Astrocyte (in vitro differentiated cells and primary cell): ENCODE data around the gene CRYBB1. TPM values are rescaled to one million over a fixed set of nuclear protein-coding genes. Genes with fewer than 3 reads are reported as not detected.

ENCODE experiments used
- DNase-seq: peaks from one replicate; pipeline ENCODE4 v3.0.0-alpha.2; 2010; ENCODE audit warnings: low read depth
- FAIRE-seq: peaks from 2 replicates; lab custom pipeline; 2011; peaks lifted over from hg19 to GRCh38; lab: Jason Lieb, UNC
- H2AFZ ChIP-seq: 2 replicates; pipeline ENCODE4 v1.6.0; 2012; ENCODE audit warnings: low read depth, low read length, inconsistent platforms
- H3K27ac ChIP-seq: 2 replicates; pipeline ENCODE4 v1.5.1; 2011; ENCODE audit warnings: low read depth, low read length, inconsistent platforms
- H3K27me3 ChIP-seq: 2 replicates; pipeline ENCODE4 v1.6.0; 2011; ENCODE audit warnings: low read length, inconsistent platforms; ENCODE audit not compliant: insufficient read depth
- H3K36me3 ChIP-seq: 2 replicates; pipeline ENCODE4 v1.5.1; 2011; ENCODE audit warnings: low read length, inconsistent platforms; ENCODE audit not compliant: insufficient read depth
- H3K4me1 ChIP-seq: 2 replicates; pipeline ENCODE4 v1.5.1; 2011; ENCODE audit warnings: low read length, inconsistent platforms; ENCODE audit not compliant: insufficient read depth
- H3K4me2 ChIP-seq: 2 replicates; pipeline ENCODE4 v1.6.0; 2012; ENCODE audit warnings: low read length, inconsistent platforms
- H3K4me3 ChIP-seq: 2 replicates; pipeline ENCODE4 v1.5.1; 2011; ENCODE audit warnings: low read depth, mild to moderate bottlenecking, low read length, inconsistent platforms; ENCODE audit not compliant: insufficient read depth
- H3K79me2 ChIP-seq: 2 replicates; pipeline ENCODE4 v1.6.0; 2012; ENCODE audit warnings: mild to moderate bottlenecking, low read length, inconsistent platforms; ENCODE audit not compliant: insufficient read depth
- H3K9ac ChIP-seq: 2 replicates; pipeline ENCODE4 v1.6.0; 2012; ENCODE audit warnings: mild to moderate bottlenecking, low read length, inconsistent platforms
- H3K9me3 ChIP-seq: 2 replicates; pipeline ENCODE4 v1.5.1; 2012; ENCODE audit warnings: low read depth, mild to moderate bottlenecking, low read length, inconsistent platforms; ENCODE audit not compliant: insufficient read depth
- H4K20me1 ChIP-seq: 2 replicates; pipeline ENCODE4 v1.6.0; 2012; ENCODE audit warnings: low read length, inconsistent platforms; ENCODE audit not compliant: insufficient read depth
- H3K27ac Mint-ChIP-seq: one replicate; pipeline ENCODE4 v1.8.0; 2021; ENCODE audit warnings: mild to moderate bottlenecking, mixed read lengths; ENCODE audit not compliant: unreplicated experiment
- H3K27me3 Mint-ChIP-seq: one replicate; pipeline ENCODE4 v1.8.0; 2021; ENCODE audit warnings: low read depth, mixed read lengths; ENCODE audit not compliant: unreplicated experiment
- H3K36me3 Mint-ChIP-seq: one replicate; pipeline ENCODE4 v1.8.0; 2021; ENCODE audit warnings: low read depth, mixed read lengths; ENCODE audit not compliant: unreplicated experiment
- H3K4me1 Mint-ChIP-seq: one replicate; pipeline ENCODE4 v1.8.0; 2021; ENCODE audit warnings: low read depth, mixed read lengths; ENCODE audit not compliant: unreplicated experiment
- H3K4me3 Mint-ChIP-seq: one replicate; pipeline ENCODE4 v1.8.0; 2021; ENCODE audit warnings: mild to moderate bottlenecking, moderate library complexity, mixed read lengths; ENCODE audit not compliant: unreplicated experiment
- H3K9me3 Mint-ChIP-seq: one replicate; pipeline ENCODE4 v1.8.0; 2021; ENCODE audit warnings: mild to moderate bottlenecking, mixed read lengths; ENCODE audit not compliant: unreplicated experiment
- EZH2 ChIP-seq: IDR thresholded peaks from 2 replicates; pipeline ENCODE4 v1.6.1; 2012; ENCODE audit warnings: mild to moderate bottlenecking, low read length, inconsistent platforms; ENCODE audit not compliant: insufficient read depth
- total RNA-seq: library from RNA; stranded (reverse); gene quantifications from 2 replicates; pipeline ENCODE4 v1.2.1, GENCODE V29; 2021
- TF ChIP-seq, protein P1 (sequence below): IDR thresholded peaks from 2 replicates; pipeline ENCODE4 v1.5.1; 2011; ENCODE audit warnings: low read depth, mild to moderate bottlenecking, inconsistent platforms, low read length, moderate library complexity; ENCODE audit not compliant: insufficient read depth

The CRYBB1 gene
- total RNA-seq, 1 donor from 2014 or later: not detected

DNA sequence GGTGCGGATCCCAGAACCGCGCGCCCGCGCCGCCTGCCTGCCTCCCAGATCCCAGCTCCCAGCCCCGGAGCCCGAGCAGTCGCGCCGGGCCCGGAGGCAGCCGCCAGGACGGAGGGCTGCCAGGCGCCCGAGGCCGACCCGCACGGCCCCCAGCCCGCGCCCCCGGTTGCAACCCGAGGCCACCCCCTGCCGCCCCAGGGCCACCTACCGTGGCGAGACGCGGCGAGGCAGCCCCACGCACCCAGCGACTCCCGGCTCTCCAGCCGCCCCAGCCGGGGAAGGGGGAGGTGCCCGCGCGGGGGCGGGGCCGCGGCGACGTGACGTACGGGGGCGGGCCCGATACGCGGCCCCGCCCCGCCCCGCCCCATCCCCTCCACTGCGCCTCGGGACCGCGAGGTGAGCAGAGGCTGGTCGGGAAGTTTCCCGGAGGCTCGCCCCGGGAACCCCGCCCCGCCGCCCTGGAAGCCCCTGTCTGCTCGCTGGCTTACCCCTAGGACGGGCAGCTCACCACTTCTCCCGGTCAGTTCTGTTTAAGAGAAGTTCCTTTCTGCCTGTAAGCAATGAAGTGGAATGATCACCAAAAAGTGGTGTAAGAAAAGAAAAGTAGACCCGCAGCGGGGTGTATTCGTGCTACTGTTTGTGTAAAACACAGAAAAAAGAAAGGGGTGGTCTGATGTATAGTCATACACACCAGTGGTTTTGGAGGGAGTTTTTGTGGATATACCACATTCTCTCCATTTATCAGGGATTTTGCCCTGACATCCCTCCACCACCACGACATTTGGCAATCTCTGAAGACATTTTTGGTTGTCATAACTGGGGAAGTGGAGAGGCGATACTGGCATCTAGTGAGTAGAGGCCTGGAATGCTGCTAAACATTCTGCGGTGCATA is 27.7 kb downstream of the CRYBB1 start, which contains the start of gene TPST2:
TSS of gene TPST2 (minus strand) at position 288 of the 892 bp plus-strand sequence. CDS start 48,502 bp downstream, outside the sequence.
- Mint-ChIP-seq H3K4me3 (peak within 1 kb of the TSS; percentile 92), H3K4me1 (peaks cover 12% of the 10 kb centered on the region), H3K9me3 (peaks cover 2% of the 10 kb centered on the region), H3K27me3 (peaks cover 10% of the 10 kb centered on the region), H3K27ac (peak within 1 kb of the TSS; percentile 80), H3K36me3 (peaks cover 2% of the 10 kb centered on the region)
- peak; percentile 32 for DNase-seq
- peak within 1 kb of the TSS; percentile 74 for H3K4me3 ChIP-seq
- peaks cover 28% of the 10 kb centered on the region for H4K20me1 ChIP-seq
- no peaks in the 10 kb centered on the region for H3K9me3 ChIP-seq
- peaks cover 19% of the 10 kb centered on the region for H3K4me1 ChIP-seq
- peak within 1 kb of the TSS; percentile 61 for H2AFZ ChIP-seq
- H3K36me3 ChIP-seq: no peaks in the 10 kb centered on the region
- peaks cover 38% of the 10 kb centered on the region for H3K79me2 ChIP-seq
- peak within 1 kb of the TSS; percentile 94 for H3K4me2 ChIP-seq
- peak within 1 kb of the TSS; percentile 65 for H3K27ac ChIP-seq
- peak within 1 kb of the TSS; percentile 89 for H3K9ac ChIP-seq
- FAIRE-seq: peak; percentile 37
- no peak for TF ChIP-seq EZH2
- peaks cover 3% of the 10 kb centered on the region for H3K27me3 ChIP-seq

DNA sequence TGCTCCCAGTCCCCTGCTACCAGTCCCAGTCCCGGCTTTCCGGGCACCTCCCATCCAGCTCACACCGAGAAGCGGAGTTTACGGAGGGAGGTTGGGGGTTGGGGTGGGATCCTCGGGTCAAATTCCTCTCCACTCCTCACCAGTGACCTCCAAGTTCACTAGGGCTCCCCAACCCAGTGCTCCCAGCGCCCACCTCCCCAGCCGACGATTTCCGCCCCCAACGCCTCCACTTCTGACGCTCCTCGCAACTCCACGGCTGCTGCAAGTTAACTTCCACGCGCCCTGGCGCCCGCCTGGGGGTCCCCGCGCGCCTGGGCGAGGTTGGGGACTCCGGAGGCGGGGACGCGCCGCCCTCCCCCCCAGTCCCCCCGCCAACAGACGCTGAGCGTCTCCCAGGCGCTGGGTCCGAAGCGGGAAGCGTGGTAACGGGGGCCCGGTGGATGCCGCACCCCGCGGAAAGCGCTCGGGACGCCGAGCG is 28.4 kb downstream of the CRYBB1 start:
- Histone ChIP-seq H3K9ac (peak overlapping the region; percentile 89), H3K27me3 (peaks cover 3% of the 10 kb centered on the region), H3K36me3 (no peaks in the 10 kb centered on the region), H3K4me2 (peak overlapping the region; percentile 94), H2AFZ (peak overlapping the region; percentile 57), H3K4me3 (peak overlapping the region; percentile 74), H3K27ac (peak overlapping the region; percentile 65), H3K9me3 (no peaks in the 10 kb centered on the region), H3K4me1 (peaks cover 25% of the 10 kb centered on the region), H3K79me2 (peaks cover 40% of the 10 kb centered on the region), H4K20me1 (peaks cover 35% of the 10 kb centered on the region)
- peaks cover 2% of the 10 kb centered on the region for H3K9me3 Mint-ChIP-seq
- no peak for TF ChIP-seq EZH2
- TF ChIP-seq, protein P1, sequence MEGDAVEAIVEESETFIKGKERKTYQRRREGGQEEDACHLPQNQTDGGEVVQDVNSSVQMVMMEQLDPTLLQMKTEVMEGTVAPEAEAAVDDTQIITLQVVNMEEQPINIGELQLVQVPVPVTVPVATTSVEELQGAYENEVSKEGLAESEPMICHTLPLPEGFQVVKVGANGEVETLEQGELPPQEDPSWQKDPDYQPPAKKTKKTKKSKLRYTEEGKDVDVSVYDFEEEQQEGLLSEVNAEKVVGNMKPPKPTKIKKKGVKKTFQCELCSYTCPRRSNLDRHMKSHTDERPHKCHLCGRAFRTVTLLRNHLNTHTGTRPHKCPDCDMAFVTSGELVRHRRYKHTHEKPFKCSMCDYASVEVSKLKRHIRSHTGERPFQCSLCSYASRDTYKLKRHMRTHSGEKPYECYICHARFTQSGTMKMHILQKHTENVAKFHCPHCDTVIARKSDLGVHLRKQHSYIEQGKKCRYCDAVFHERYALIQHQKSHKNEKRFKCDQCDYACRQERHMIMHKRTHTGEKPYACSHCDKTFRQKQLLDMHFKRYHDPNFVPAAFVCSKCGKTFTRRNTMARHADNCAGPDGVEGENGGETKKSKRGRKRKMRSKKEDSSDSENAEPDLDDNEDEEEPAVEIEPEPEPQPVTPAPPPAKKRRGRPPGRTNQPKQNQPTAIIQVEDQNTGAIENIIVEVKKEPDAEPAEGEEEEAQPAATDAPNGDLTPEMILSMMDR: no peak
- H3K36me3 Mint-ChIP-seq: peaks cover 2% of the 10 kb centered on the region
- H3K4me1 Mint-ChIP-seq: peaks cover 19% of the 10 kb centered on the region
- FAIRE-seq: no peak
- DNase-seq: no peak
- H3K27me3 Mint-ChIP-seq: peaks cover 8% of the 10 kb centered on the region
- peak overlapping the region; percentile 77 for H3K27ac Mint-ChIP-seq
- peak overlapping the region; percentile 92 for H3K4me3 Mint-ChIP-seq

DNA sequence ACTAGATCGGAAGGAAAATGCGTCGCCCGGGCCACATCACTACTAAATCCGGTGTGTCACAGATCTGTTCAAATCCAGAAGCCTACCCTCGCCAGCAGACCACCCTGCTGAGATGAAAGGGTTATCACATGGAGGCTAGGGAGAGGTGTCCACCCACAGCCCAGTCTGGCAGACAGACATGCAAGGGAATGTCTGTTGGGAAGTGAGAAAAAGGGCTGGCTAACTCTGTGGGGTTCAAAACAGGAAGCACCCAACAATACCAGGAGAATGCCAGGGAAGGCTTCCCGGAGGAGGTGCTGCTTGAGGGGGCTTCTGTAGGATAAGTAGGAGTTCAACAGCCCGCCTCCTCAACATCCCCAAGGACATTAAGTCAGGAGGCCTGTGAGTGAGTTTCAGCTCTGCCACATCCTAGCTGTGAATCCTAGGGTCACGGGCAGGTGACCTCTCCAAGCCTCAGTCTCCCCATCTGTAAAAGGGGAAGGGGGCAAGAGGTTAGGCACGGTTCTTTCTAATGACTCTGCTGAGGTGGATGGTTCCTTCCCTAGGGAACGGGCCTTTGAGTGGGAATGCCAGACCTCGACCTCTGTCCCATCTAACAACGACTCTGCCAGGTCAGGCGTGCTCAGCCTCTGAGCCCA is 29.0 kb downstream of the CRYBB1 start:
- FAIRE-seq: no peak
- peaks cover 41% of the 10 kb centered on the region for H4K20me1 ChIP-seq
- H3K4me1 ChIP-seq: peaks cover 25% of the 10 kb centered on the region
- H2AFZ ChIP-seq: peak overlapping the region; percentile 57
- peaks cover 1% of the 10 kb centered on the region for H3K27me3 ChIP-seq
- no peaks in the 10 kb centered on the region for H3K9me3 ChIP-seq
- Mint-ChIP-seq H3K36me3 (peaks cover 2% of the 10 kb centered on the region), H3K27me3 (peaks cover 6% of the 10 kb centered on the region), H3K4me1 (peaks cover 25% of the 10 kb centered on the region), H3K4me3 (peak overlapping the region; percentile 92), H3K27ac (peak overlapping the region; percentile 77), H3K9me3 (peaks cover 2% of the 10 kb centered on the region)
- peak overlapping the region; percentile 74 for H3K4me3 ChIP-seq
- no peak for DNase-seq
- H3K27ac ChIP-seq: peak overlapping the region; percentile 65
- H3K79me2 ChIP-seq: peaks cover 46% of the 10 kb centered on the region
- no peak for TF ChIP-seq EZH2
- TF ChIP-seq, protein P1: no peak
- H3K4me2 ChIP-seq: peak overlapping the region; percentile 94
- H3K36me3 ChIP-seq: no peaks in the 10 kb centered on the region
- H3K9ac ChIP-seq: peak overlapping the region; percentile 89
